Stimulated activated CD8-positive, alpha-beta memory T cell treated with anti-CD3 and anti-CD28 coated beads, Interleukin-15, amount 100 ng/mL, for 4 hours (primary cell): ENCODE results near the gene SETX.

Source experiments
- DNase-seq, 2 donors: peaks; one replicate each; pipeline ENCODE4 v3.0.0-alpha.2; 2020; ENCODE audit warnings: low read depth in 2 of 2

The SETX gene

DNA sequence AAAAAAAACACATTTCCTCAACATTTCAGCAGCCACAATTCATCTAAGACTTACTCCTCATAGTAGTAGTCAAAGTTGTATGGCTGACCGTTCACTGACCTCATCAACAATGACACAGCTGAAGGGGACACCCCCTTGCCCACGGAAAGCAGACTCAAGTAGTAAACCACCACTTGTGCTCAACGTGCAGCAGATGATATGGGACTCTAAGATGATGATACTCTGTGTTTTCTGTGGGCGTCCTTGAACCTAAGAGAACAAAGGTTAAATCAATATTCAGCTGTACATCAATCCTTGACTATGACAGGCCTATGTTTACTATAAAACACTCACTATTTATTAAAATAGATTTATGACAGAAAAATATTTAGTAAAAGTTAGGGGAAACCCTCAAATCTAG lies 71.6 kb downstream of the SETX start:
- no peak for DNase-seq

DNA sequence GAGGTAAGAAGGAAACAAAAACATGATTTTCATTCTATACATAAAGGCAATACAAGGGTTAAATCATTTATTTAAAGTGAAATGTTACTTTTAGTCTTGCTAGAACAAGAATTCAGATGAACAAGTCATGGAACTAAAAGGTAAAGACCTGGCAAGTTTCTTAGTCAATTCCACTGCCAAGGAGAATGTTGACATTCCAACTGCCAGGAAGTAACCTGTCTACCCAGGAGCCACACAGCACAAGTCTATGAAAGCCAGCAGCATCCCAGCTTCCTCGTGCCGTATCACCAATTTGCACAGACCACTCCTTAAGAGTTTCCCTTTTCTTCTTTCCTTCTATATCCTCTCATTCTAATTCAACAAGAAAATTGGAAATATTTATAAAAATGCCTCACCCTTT lies 79.9 kb downstream of the SETX start:
- no peak for DNase-seq

DNA sequence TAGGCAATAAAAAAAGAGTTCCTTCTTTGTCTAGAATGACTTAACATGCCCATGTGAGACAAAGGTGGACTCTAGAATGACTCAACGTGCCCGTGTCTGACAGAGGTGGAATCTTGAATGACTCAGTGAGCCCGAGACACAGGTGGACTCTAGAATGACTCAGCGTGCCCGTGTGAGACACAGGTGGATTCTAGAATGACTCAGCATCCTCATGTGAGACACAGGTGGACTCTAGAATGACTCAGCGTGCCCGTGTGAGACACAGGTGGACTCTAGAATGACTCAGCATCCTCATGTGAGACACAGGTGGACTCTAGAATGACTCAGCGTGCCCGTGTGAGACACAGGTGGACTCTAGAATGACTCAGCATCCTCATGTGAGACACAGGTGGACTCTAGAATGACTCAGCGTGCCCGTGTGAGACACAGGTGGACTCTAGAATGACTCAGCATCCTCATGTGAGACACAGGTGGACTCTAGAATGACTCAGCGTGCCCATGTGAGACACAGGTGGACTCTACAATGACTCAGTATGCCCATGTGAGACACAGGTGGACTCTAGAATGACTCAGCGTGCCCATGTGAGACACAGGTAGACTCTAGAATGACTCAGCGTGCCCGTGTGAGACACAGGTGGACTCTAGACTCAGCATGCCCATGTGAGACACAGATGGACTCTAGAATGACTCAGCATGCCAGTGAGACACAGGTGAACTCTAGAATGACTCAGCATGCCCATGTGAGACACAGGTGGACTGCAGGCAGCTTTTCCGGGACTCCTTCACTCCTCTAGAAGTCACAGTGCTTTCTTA lies 84.9 kb downstream of the SETX start:
- peak in 1 of 2 donors; percentile 44 for DNase-seq

DNA sequence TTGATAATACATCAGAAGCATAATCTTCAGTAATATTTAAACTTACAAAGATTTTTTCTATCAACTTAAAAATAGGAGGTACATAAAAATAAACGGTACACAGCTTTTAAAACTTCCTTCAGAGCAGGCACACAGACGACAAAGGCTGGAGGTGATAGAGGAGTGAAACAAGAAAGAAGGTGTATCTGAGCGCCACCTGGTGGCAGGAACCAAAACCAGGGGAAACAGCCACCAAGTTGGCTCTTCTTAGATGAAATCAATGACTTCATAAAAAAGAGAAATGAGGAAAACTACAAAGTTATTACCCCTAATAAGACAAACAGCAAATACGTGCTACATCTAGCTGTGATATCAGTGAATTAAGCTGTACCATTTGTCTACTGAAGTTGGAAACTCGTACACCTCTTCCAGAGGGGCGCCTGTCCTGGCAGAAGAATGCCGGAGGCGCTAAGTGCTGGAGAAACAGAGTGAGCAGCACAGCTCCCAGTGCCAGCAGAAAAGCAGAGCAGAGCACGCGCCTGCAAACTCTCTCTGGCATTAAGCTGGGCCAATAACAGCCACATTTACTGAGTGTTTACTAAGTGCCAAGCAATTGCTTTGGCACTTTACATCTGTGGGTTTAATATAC lies 85.9 kb downstream of the SETX start:
- peak in 1 of 2 donors; percentile 36 for DNase-seq

DNA sequence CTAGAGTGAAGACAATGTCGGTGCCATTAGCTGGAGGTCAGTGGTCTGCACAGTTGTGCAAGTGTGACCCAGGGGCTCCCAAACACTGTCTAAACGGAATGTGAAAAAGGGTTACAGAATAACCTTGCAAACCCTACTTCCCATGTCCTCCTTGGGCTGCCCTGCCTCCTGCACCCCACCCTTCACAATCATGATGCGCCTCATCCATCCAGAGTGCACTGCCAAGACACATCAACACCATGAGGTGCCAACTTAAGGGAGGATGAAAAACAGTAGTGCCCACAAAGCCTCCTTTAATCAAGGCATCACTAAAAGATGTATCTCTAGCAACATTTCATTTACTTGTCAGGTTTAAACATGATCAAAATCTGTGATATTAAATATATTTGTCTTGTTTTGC lies 87.1 kb downstream of the SETX start:
- no peak for DNase-seq

DNA sequence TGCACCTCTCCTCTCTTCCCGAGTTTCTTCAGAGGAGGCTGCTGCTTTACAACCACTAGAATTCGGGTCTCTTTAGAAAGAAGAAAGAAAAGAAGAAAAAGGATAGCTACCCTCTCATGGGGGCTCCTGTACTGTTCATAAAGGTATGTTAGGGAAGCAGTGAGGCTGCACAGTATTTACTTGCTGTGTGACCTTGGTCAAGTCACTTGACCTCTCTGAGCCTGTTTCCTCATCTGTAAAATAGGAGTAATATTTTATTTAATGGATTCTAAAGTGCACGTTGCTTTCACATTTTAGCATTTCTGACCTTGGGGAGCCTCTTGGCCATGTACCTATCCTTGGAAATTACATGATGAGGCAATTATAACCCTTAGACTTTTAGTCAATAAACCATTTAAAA lies 88.8 kb downstream of the SETX start:
- DNase-seq: no peak

DNA sequence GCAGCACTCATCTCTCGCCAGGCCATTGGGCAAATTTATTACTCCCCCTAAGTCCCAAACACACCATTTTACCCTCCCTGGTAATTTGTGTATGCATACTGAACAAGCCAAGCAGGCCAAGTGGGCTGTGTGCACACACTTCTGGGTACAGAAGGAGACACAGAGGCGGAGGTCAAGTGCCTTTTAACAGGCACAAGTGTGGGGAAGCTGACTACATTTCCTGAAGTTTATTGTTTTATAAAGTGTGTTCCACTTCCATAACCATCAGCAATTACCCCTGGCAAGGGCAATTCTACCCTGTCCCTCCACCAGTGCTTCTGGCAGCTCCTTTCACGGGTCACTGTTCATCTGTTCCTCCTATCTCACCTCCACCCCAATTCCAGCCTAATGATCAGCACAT lies 93.9 kb downstream of the SETX start:
- DNase-seq: no peak

DNA sequence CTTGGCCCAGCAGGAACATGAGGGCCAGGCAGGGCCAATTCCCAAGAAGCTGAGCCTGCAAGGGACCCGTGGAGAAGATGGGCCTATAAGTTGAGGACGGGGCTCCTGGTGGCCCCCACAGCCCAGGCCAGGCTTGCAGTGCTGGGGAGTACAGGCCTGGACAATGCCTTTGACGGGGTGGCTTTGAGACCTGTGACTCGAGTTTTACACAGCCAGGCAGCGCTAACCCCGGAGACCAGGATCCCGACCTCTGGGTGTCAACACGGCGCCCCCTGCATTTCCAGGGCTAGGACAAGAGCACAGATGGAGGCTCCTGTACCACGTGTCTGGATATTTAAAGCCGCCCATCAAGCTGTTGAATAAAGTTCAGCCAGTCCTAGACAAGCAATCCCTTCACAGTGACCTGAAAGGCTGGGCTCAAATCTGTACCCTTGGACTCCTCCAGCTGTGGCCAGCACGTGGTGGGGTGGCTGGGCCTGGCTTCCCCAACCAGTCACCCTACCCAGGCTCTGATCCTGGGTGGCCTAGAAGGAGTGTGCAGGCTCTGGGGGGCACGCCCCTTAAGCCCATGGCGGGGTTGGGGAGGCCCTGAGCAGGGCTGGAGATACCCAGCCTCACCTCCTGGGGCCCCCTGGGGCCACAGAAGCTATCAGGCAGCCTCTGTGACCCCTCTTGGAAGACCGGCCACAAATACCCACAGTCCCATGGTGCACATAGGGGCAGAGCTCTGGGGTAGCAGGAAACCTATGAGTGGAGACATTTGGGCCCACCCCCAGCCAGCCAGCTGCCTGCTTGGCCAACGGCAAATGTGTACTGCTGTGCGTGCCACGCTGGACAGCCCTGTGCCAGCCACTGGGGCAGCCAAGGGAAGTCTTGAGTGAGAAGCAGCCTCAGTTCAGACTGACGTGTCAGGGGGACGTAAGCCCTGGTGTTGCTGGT lies 104.2 kb downstream of the SETX start:
- DNase-seq: no peak

DNA sequence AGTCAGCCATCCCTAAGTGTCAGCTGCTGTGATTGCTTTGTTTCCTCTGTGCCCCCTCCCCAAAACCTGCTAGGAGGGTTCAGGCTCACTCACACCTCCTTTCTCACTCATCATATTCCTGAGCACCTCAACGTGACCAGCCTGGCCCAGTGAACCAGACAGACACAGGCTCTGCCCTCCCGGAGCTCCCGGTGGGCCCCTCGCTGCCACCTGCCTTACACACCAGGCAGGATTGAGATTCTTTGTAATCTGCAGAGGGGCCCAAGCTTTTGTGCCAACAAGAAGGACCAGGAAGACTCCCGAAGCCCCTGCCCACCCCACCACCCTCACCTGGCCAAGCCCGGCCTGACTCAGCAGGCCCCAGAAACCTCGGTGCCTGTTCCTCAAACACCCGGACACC lies 105.1 kb downstream of the SETX start:
- DNase-seq: no peak

DNA sequence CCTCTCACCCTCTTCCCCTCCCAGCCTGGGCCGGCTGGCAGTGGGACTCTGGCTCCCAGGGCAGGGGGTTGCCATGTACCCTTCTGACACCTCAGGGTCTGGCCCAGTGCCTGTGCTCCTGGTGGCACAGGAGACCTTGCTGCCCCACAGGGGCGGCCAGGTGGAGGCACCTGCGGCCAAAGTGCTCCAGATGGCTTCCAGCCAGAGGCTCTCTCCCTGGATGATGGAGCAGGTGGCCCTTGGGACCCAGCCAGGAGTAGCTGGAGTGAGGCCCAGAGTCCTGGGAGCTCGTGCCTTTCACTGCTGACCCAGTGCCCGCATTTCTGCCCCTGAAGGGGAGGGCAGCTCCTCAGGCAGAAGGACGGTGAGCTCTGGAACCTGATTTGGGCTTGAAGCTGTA lies 105.7 kb downstream of the SETX start:
- no peak for DNase-seq

DNA sequence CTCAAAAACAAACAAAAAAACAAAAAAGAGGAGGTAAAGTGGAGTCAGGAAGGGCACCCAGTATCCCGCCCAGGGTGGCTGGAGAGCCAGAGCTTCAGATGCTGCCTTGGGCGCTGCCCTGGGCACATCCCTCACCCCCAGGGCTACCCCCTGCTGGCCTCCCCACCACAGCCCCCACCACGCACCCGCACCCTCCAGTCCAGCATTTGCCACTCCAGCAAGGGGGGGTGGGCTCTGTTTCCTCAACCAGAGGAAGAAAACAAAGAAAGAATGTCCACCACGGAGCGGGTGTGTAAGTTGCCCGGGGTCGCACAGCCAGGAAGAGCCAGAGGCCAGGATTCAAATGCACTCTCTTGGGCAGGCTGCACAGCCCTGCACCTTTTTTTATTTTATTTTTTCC lies 106.8 kb downstream of the SETX start:
- no peak for DNase-seq

DNA sequence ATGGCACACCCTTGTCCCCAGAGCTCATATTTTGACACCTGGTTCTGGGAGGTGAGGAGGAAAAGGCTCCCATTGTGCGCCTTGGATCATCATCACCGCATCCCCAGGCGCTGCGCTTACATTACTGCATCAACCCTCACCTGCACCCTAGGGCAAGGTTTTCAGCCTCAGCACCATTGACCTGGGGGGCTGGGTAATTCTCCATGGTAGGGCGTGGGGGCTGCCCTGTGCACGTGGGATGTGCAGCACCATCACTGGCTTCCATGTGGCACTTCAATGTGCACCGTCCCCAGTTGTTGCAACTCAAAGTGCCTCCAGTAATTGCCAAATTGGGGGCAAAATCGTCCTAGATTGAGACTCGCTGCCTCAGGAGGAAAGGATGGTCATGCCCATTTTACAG lies 109.3 kb downstream of the SETX start:
- DNase-seq: no peak

DNA sequence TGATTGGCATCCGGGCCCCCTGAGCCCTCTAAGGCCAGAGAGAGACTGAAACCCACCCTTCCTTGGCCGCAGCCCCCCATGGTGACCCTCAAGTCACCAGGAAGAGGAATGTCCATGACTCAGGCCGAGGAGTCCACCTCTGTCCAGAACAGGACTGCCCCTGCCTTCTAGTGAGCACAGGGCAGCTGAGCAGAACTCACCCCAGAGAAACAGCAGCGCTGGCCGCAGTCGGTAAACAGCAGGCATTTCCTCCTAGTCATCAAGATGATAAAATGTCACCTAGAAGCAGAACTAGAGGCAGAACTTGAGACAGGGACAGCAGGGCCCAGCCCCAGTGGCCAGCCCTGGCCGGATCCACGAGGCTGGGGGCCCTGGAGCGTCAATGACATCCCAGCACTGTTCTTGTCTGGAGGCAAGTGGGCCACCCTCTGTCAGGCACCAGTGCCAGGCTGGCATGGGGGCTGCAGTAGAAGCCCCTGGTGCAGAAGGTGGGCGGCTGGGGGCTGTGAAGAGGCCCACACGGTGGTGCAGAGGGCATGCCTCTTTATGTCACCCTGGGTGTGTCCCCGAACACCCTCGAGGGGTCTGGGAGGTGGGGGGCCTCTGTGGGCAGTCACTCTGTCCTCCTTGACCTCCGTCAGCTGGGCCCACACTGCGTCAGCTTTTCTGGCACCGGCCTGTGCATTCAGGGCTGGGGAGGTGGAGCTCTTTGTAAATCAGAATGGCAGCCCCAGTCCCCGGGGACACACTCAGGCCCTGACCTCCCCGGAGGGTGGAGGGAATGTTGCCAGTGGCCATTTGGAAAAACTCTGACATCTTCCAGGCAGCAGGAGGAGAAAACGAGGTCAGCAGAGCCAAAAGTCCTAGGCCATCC lies 110.0 kb downstream of the SETX start:
- DNase-seq: no peak

DNA sequence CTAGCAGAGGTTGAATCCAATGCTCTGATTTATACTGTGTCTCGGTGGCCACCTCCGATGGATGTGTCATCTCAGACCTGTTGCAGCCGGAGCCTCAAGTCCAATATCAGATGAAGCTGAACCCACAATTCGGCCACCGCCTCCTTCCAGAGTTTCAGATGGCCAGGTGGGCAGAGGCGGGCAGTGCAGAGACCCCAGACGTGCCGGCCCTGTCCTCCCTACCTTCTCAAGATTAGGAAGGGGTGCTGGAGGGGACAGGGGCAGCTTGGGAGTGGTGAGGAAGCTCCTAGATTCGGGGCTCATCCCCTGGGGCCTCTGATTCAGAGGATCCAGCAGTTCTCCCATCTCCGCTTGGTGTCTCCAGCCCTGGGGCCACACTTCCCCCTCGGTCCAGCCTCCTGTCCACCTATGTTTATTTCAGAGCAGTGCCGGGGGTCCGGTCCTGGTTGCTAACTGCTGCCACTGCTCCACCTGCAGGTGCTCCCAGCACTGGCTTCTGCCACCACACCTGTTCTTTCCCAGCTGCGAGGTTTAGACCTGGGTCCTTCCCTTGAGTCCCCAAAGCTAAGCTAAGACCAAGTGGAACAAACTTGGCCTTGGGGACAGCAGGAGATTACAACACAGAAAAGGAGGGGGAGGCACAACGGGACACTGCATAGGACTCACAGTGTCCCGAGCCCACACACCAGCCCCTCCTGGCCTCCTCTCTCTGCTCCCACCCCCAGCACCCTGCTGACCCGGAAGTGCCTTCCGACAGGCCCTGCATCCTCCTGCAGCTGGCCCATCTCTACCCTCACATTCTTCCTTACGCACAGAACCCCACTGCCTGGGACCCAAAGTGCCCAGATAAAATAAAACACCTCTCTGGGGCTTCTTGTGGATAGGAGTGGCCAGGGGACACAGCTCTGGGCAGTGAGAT lies 111.4 kb downstream of the SETX start:
- DNase-seq: no peak

DNA sequence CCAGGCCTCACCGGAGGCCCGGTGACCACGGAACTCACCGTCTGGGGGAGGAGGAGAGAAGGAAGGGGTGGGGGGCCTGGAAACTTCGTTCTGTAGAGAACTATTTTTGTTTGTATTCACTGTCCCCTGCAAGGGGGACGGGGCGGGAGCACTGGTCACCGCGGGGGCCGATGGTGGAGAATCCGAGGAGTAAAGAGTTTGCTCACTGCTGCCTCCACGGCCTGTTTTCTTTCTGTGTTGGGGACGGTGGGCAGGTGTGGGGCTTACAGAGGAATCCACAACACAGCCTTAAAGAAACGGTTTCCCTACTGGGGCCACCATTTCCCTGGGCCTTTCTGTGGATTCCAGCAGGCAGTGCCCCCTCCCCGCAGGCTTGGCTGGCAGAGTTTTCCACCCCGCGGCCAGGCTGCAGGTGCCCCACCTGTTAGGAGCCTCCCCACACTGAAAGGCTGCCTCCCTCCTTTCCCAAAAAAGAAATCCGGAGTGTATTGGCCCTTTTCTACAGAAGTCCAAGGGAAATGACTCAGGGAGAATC lies 112.1 kb downstream of the SETX start:
- no peak for DNase-seq

DNA sequence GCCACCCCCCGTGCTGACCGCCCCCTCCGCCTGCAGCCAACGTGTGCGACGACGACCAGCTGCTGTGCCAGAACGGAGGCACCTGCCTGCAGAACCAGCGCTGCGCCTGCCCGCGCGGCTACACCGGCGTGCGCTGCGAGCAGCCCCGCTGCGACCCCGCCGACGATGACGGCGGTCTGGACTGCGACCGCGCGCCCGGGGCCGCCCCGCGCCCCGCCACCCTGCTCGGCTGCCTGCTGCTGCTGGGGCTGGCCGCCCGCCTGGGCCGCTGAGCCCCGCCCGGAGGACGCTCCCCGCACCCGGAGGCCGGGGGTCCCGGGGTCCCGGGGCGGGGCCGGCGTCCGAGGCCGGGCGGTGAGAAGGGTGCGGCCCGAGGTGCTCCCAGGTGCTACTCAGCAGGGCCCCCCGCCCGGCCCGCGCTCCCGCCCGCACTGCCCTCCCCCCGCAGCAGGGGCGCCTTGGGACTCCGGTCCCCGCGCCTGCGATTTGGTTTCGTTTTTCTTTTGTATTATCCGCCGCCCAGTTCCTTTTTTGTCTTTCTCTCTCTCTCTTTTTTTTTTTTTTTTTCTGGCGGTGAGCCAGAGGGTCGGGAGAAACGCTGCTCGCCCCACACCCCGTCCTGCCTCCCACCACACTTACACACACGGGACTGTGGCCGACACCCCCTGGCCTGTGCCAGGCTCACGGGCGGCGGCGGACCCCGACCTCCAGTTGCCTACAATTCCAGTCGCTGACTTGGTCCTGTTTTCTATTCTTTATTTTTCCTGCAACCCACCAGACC lies 112.8 kb downstream of the SETX start:
- no peak for DNase-seq

DNA sequence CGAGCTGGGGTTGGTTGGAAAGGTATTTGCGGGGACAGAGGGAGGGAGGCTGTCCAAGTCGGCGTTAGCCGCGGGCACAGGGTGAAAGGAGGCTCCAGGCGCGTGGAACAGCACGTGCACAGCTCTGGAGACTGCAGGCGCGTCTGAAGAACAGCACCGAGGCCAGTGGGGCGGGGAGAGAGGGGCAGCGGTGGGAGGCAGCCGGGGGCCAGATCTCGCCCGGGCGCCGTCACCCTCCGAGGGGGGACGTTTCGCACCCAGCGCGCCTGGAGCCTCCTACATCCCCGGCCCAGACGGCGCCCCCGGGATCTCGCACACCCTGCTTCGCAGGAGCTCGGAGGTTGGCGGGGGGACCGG lies 113.3 kb downstream of the SETX start:
- DNase-seq: no peak

DNA sequence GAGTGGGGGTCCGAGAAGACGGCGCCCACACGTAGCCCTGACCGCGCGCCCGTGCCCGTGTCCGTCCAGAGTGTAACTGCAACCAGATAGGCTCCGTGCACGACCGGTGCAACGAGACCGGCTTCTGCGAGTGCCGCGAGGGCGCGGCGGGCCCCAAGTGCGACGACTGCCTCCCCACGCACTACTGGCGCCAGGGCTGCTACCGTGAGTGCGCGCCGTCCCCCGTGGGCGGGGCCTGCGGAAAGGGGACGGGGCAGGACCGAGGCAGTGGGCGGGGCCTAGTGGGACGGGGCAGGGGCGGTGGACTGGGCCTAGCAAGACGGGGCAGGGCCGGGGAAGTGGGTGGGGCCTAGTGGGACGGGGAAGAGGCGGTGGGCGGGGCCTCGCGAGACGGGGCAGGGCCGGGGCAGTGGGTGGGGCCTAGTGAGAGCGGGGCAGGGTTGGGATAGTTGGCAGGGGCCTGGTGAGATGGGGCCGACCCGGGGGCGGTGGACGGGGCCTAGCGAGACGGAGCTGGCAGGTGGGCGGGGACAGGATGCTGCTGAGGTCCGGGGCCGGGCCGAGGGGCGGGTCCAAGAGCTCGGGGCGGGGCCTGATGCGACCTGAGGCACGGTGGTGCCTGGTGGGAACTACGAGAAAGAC lies 113.8 kb downstream of the SETX start:
- peak; percentile 98 to 99 for DNase-seq
